Neural progenitor cell (in vitro differentiated cells): ENCODE measurements around the gene CXCL1. TPM values are rescaled to one million over a fixed set of nuclear protein-coding genes. Genes with fewer than 3 reads are reported as not detected.

ENCODE experiments used
- DNase-seq: peaks from one replicate; pipeline ENCODE4 v3.0.0-alpha.2; 2016; ENCODE audit warnings: low spot score
- H2AFZ ChIP-seq: fragments of 200-600 bp; sonication (generic); replicated peaks from 2 replicates; pipeline ENCODE4 v1.6.1; 2016; ENCODE audit warnings: antibody characterized with exemption
- H3F3A ChIP-seq: fragments of 200-600 bp; sonication (generic); 2 replicates; pipeline ENCODE4 v1.6.1; 2016; ENCODE audit warnings: antibody characterized with exemption, low read depth
- H3K27ac ChIP-seq: fragments of 200-600 bp; sonication (generic); 2 replicates; pipeline ENCODE4 v1.5.1; 2016; ENCODE audit warnings: mild to moderate bottlenecking
- H3K27me3 ChIP-seq: fragments of 200-600 bp; sonication (generic); 2 replicates; pipeline ENCODE4 v1.6.1; 2016; ENCODE audit warnings: mild to moderate bottlenecking, moderate library complexity
- H3K36me3 ChIP-seq: fragments of 200-600 bp; sonication (generic); 2 replicates; pipeline ENCODE4 v1.5.1; 2016
- H3K4me1 ChIP-seq: fragments of 200-600 bp; sonication (generic); 2 replicates; pipeline ENCODE4 v1.6.1; 2016; ENCODE audit warnings: mixed run types
- H3K4me2 ChIP-seq: fragments of 200-600 bp; sonication (generic); 2 replicates; pipeline ENCODE4 v1.6.1; 2016
- H3K4me3 ChIP-seq: fragments of 200-600 bp; sonication (generic); 2 replicates; pipeline ENCODE4 v1.5.1; 2016
- H3K79me2 ChIP-seq: fragments of 200-600 bp; sonication (generic); 2 replicates; pipeline ENCODE4 v1.6.1; 2016; ENCODE audit warnings: low read depth
- H3K9ac ChIP-seq: fragments of 200-600 bp; sonication (generic); 2 replicates; pipeline ENCODE4 v1.6.1; 2016
- H3K9me3 ChIP-seq: fragments of 200-600 bp; sonication (generic); 2 replicates; pipeline ENCODE4 v1.5.1; 2016; ENCODE audit warnings: low read depth
- H4K20me1 ChIP-seq: fragments of 200-600 bp; sonication (generic); 2 replicates; pipeline ENCODE4 v1.6.1; 2016; ENCODE audit warnings: low read depth
- H3K27ac Mint-ChIP-seq: 3 replicates; pipeline ENCODE4 v1.8.0; 2021; ENCODE audit warnings: mixed read lengths
- H3K27me3 Mint-ChIP-seq: 2 replicates; pipeline ENCODE4 v1.8.0; 2022; ENCODE audit warnings: low read depth, mild to moderate bottlenecking, inconsistent platforms, moderate library complexity, mixed read lengths; ENCODE audit not compliant: insufficient read depth
- H3K36me3 Mint-ChIP-seq: 3 replicates; pipeline ENCODE4 v1.8.0; 2021; ENCODE audit warnings: mixed read lengths
- H3K4me1 Mint-ChIP-seq: 3 replicates; pipeline ENCODE4 v1.8.0; 2021; ENCODE audit warnings: mixed read lengths
- H3K4me3 Mint-ChIP-seq: 3 replicates; pipeline ENCODE4 v1.8.0; 2021; ENCODE audit warnings: mild to moderate bottlenecking, moderate library complexity, mixed read lengths
- H3K9me3 Mint-ChIP-seq: 3 replicates; pipeline ENCODE4 v1.8.0; 2020; ENCODE audit warnings: mixed read lengths
- CTCF ChIP-seq: fragments of 200-600 bp; sonication (generic); IDR thresholded peaks from 2 replicates; pipeline ENCODE4 v1.5.1; 2017; ENCODE audit warnings: antibody characterized with exemption, mild to moderate bottlenecking
- EZH2 ChIP-seq: fragments of 200-600 bp; sonication (generic); IDR thresholded peaks from 2 replicates; pipeline ENCODE4 v1.6.1; 2017; ENCODE audit warnings: antibody characterized with exemption, mild to moderate bottlenecking, moderate library complexity
- EZH2phosphoT487 ChIP-seq: fragments of 200-600 bp; sonication (generic); IDR thresholded peaks from 2 replicates; pipeline ENCODE4 v1.6.1; 2017; ENCODE audit warnings: antibody characterized with exemption
- total RNA-seq: library from RNA; depleted of rRNA; stranded (reverse); fragments of >200 nt; gene quantifications from 2 replicates; pipeline ENCODE4 v1.2.3, GENCODE V29; 2015; ENCODE audit warnings: low replicate concordance

The CXCL1 gene
- total RNA-seq, 1 donor from 2014 or later, result not detected

GRCh38 chr4:73891326-73891725 is 22.1 kb downstream of the CXCL1 start:
- Histone ChIP-seq H3K9me3 (no peaks in the 10 kb centered on the region), H3K9ac (no peak overlapping the region), H3K36me3 (no peaks in the 10 kb centered on the region), H4K20me1 (no peaks in the 10 kb centered on the region), H3K27me3 (no peaks in the 10 kb centered on the region), H3K79me2 (no peaks in the 10 kb centered on the region), H3K4me2 (no peak overlapping the region), H2AFZ (no peak overlapping the region), H3K27ac (no peak overlapping the region), H3K4me1 (no peaks in the 10 kb centered on the region), H3K4me3 (no peak overlapping the region), H3F3A (no peaks in the 10 kb centered on the region)
- no peak overlapping the region for H3K4me3 Mint-ChIP-seq
- H3K36me3 Mint-ChIP-seq, result no peaks in the 10 kb centered on the region
- H3K27ac Mint-ChIP-seq, result no peak overlapping the region
- H3K27me3 Mint-ChIP-seq, result peaks cover 2% of the 10 kb centered on the region
- no peak for DNase-seq
- no peaks in the 10 kb centered on the region for H3K9me3 Mint-ChIP-seq
- H3K4me1 Mint-ChIP-seq, result peaks cover 8% of the 10 kb centered on the region
- TF ChIP-seq EZH2 (no peak), CTCF (no peak), EZH2phosphoT487 (no peak)

GRCh38 chr4:73891739-73892405 is 22.7 kb downstream of the CXCL1 start:
- Histone ChIP-seq H3K4me2 (no peak overlapping the region), H3K4me1 (no peaks in the 10 kb centered on the region), H3K79me2 (no peaks in the 10 kb centered on the region), H2AFZ (no peak overlapping the region), H4K20me1 (no peaks in the 10 kb centered on the region), H3F3A (no peaks in the 10 kb centered on the region), H3K36me3 (no peaks in the 10 kb centered on the region), H3K9me3 (no peaks in the 10 kb centered on the region), H3K27ac (no peak overlapping the region), H3K27me3 (no peaks in the 10 kb centered on the region), H3K9ac (no peak overlapping the region), H3K4me3 (no peak overlapping the region)
- DNase-seq, result no peak
- Mint-ChIP-seq H3K36me3 (no peaks in the 10 kb centered on the region), H3K9me3 (no peaks in the 10 kb centered on the region), H3K27ac (no peak overlapping the region), H3K4me1 (peaks cover 8% of the 10 kb centered on the region), H3K4me3 (no peak overlapping the region), H3K27me3 (peaks cover 2% of the 10 kb centered on the region)
- TF ChIP-seq EZH2phosphoT487 (no peak), EZH2 (no peak), CTCF (no peak)

GRCh38 chr4:73892966-73893365 is 23.8 kb downstream of the CXCL1 start:
- TF ChIP-seq EZH2 (no peak), CTCF (no peak), EZH2phosphoT487 (no peak)
- Mint-ChIP-seq H3K9me3 (no peaks in the 10 kb centered on the region), H3K27me3 (peaks cover 2% of the 10 kb centered on the region), H3K4me3 (no peak overlapping the region), H3K4me1 (peaks cover 8% of the 10 kb centered on the region), H3K36me3 (no peaks in the 10 kb centered on the region), H3K27ac (no peak overlapping the region)
- Histone ChIP-seq H3K4me2 (no peak overlapping the region), H3K4me1 (no peaks in the 10 kb centered on the region), H3K27me3 (no peaks in the 10 kb centered on the region), H3K9ac (no peak overlapping the region), H3K36me3 (no peaks in the 10 kb centered on the region), H3K27ac (no peak overlapping the region), H2AFZ (no peak overlapping the region), H3K79me2 (no peaks in the 10 kb centered on the region), H3K9me3 (no peaks in the 10 kb centered on the region), H4K20me1 (no peaks in the 10 kb centered on the region), H3K4me3 (no peak overlapping the region), H3F3A (no peaks in the 10 kb centered on the region)
- no peak for DNase-seq
